Panc1 (cell line): ENCODE measurements around the gene NHLRC3. TPM values are rescaled to one million over a fixed set of nuclear protein-coding genes. Genes with fewer than 3 reads are reported as not detected.

Experiments
- total RNA-seq: library from RNA; stranded (reverse); gene quantifications from one replicate; pipeline ENCODE4 v1.2.1, GENCODE V29; 2021; ENCODE audit not compliant: unreplicated experiment

Gene NHLRC3
- total RNA-seq, 1 experiment from 2014 or later = 16.1 TPM

Other genes with a start within 250 kb of the NHLRC3 start
- gene STOML3, start 47.6 kb upstream of the NHLRC3 start, total RNA-seq = not detected
- 24.7 TPM for gene PROSER1, start 367 bp upstream of the NHLRC3 start, total RNA-seq